Loucy (cell line): ENCODE data around the gene OR51B2.

ENCODE experiments used
- H2AFZ ChIP-seq: fragments of 200-600 bp; sonication (generic); 2 replicates; pipeline ENCODE4 v1.6.0; 2016; ENCODE audit warnings: antibody characterized with exemption, mild to moderate bottlenecking, low read length, moderate library complexity
- H3F3A ChIP-seq: fragments of 200-600 bp; 2 replicates; pipeline ENCODE4 v1.6.0; 2016; ENCODE audit warnings: antibody characterized with exemption, low read depth, mild to moderate bottlenecking
- H3K27me3 ChIP-seq: fragments of 200-600 bp; sonication (generic); 2 replicates; pipeline ENCODE4 v1.6.1; 2014; ENCODE audit warnings: low read length, mild to moderate bottlenecking; ENCODE audit not compliant: insufficient read depth, poor library complexity, severe bottlenecking
- H3K36me3 ChIP-seq: fragments of 200-600 bp; sonication (generic); 2 replicates; pipeline ENCODE4 v1.6.1; 2016; ENCODE audit warnings: low read length; ENCODE audit not compliant: insufficient read depth
- H3K4me1 ChIP-seq: fragments of 200-600 bp; sonication (generic); 2 replicates; pipeline ENCODE4 v1.5.1; 2014; ENCODE audit warnings: low read length, mild to moderate bottlenecking; ENCODE audit not compliant: insufficient read depth, poor library complexity, severe bottlenecking
- H3K4me2 ChIP-seq: fragments of 200-600 bp; sonication (generic); 2 replicates; pipeline ENCODE4 v1.6.0; 2014; ENCODE audit warnings: antibody characterized with exemption, low read length, low read depth, mild to moderate bottlenecking; ENCODE audit not compliant: poor library complexity, severe bottlenecking
- H3K4me3 ChIP-seq: fragments of 200-600 bp; sonication (generic); 2 replicates; pipeline ENCODE4 v1.5.1; 2014; ENCODE audit warnings: low read length, mild to moderate bottlenecking, mixed read lengths; ENCODE audit not compliant: poor library complexity, severe bottlenecking
- H3K79me2 ChIP-seq: fragments of 200-600 bp; sonication (generic); 2 replicates; pipeline ENCODE4 v1.6.1; 2014; ENCODE audit warnings: low read length; ENCODE audit not compliant: insufficient read depth
- H3K9ac ChIP-seq: fragments of 200-600 bp; sonication (generic); 2 replicates; pipeline ENCODE4 v1.6.0; 2014; ENCODE audit warnings: mild to moderate bottlenecking, low read depth, low read length, moderate library complexity; ENCODE audit not compliant: poor library complexity, severe bottlenecking
- H3K9me2 ChIP-seq: fragments of 200-600 bp; sonication (generic); replicated peaks from 2 replicates; pipeline ENCODE4 v1.6.1; 2016; ENCODE audit warnings: low read depth, low read length, mixed read lengths
- H3K9me3 ChIP-seq: fragments of 200-600 bp; sonication (generic); 2 replicates; pipeline ENCODE4 v1.6.1; 2014; ENCODE audit warnings: mild to moderate bottlenecking, antibody characterized with exemption, low read length, low read depth; ENCODE audit not compliant: insufficient read depth
- H4K20me1 ChIP-seq: fragments of 200-600 bp; sonication (generic); 2 replicates; pipeline ENCODE4 v1.6.0; 2014; ENCODE audit warnings: antibody characterized with exemption, low read length, mild to moderate bottlenecking; ENCODE audit not compliant: insufficient read depth, poor library complexity, severe bottlenecking
- EZH2phosphoT487 ChIP-seq: fragments of 200-600 bp; IDR thresholded peaks from 2 replicates; pipeline ENCODE4 v1.6.1; 2018; ENCODE audit warnings: antibody characterized with exemption, mild to moderate bottlenecking, moderate library complexity, borderline replicate concordance

Gene OR51B2

GRCh38 chr11:5274395-5274794, 49.7 kb downstream of the OR51B2 start:
- Histone ChIP-seq H3K4me1 (no peaks in the 10 kb centered on the region), H3K4me2 (no peak overlapping the region), H2AFZ (no peak overlapping the region), H4K20me1 (no peaks in the 10 kb centered on the region), H3K4me3 (no peak overlapping the region), H3K36me3 (no peaks in the 10 kb centered on the region), H3K79me2 (no peaks in the 10 kb centered on the region), H3K9me2 (no peaks in the 10 kb centered on the region), H3F3A (no peaks in the 10 kb centered on the region), H3K9ac (no peak overlapping the region), H3K9me3 (no peaks in the 10 kb centered on the region), H3K27me3 (no peaks in the 10 kb centered on the region)
- TF ChIP-seq EZH2phosphoT487 = no peak
